HepG2 (cell line): ENCODE data around the gene FCHO1. TPM values are rescaled to one million over a fixed set of nuclear protein-coding genes. Genes with fewer than 3 reads are reported as not detected.

Source experiments
- CHD4 ChIP-seq: fragments of 200-600 bp; sonication (generic); IDR thresholded peaks from 2 replicates; pipeline ENCODE4 v1.7.0; 2017; ENCODE audit warnings: mild to moderate bottlenecking, low read length, borderline replicate concordance
- CREM ChIP-seq, 2 experiments: sonication (generic) in 1 of 2; formaldehyde crosslinking in 1 of 2; IDR thresholded peaks; 2 replicates each; pipeline versions ENCODE4 v1.4.0 to v1.6.1; 2016 to 2020; ENCODE audit warnings: antibody characterized with exemption in 1 of 2, mild to moderate bottlenecking in 1 of 2, missing genetic modification reagents in 1 of 2
- EZH2 ChIP-seq: conservative IDR thresholded peaks from 2 replicates; pipeline ENCODE4 v1.6.1; 2012; ENCODE audit warnings: mild to moderate bottlenecking, low read depth, low read length, moderate library complexity
- GATAD2A ChIP-seq: IDR thresholded peaks from 2 replicates; pipeline ENCODE4 v1.6.1; 2016
- GMEB1 ChIP-seq: sonication (generic); formaldehyde crosslinking; IDR thresholded peaks from 2 replicates; pipeline ENCODE4 v1.5.1; 2020; ENCODE audit warnings: missing genetic modification reagents, mild to moderate bottlenecking, borderline replicate concordance
- HNF1B ChIP-seq: sonication (generic); formaldehyde crosslinking; IDR thresholded peaks from 2 replicates; pipeline ENCODE4 v1.5.1; 2020; ENCODE audit warnings: mild to moderate bottlenecking, moderate library complexity, missing genetic modification reagents
- JARID2 ChIP-seq: sonication (generic); formaldehyde crosslinking; IDR thresholded peaks from 2 replicates; pipeline ENCODE4 v1.8.1; 2023; ENCODE audit warnings: missing genetic modification reagents, inconsistent platforms; ENCODE audit not compliant: insufficient replicate concordance
- NFYC ChIP-seq: IDR thresholded peaks from 2 replicates; pipeline ENCODE4 v1.6.1; 2016; ENCODE audit warnings: missing genetic modification reagents, missing compliant biosample characterization
- PITX1 ChIP-seq: sonication (generic); formaldehyde crosslinking; IDR thresholded peaks from 2 replicates; pipeline ENCODE4 v1.5.1; 2020; ENCODE audit warnings: mild to moderate bottlenecking, missing genetic modification reagents
- SPEN ChIP-seq: sonication (generic); formaldehyde crosslinking; IDR thresholded peaks from 2 replicates; pipeline ENCODE4 v1.5.1; 2020; ENCODE audit warnings: low read depth, mild to moderate bottlenecking, missing genetic modification reagents
- SRSF9 ChIP-seq: fragments of 200-400 bp; formaldehyde crosslinking; IDR thresholded peaks from 2 replicates; pipeline ENCODE4 v1.6.1; 2018; ENCODE audit warnings: borderline replicate concordance, mild to moderate bottlenecking, low read depth, low read length; ENCODE audit not compliant: insufficient read depth, poor library complexity, severe bottlenecking
- STAG1 ChIP-seq: sonication (generic); formaldehyde crosslinking; IDR thresholded peaks from 2 replicates; pipeline ENCODE4 v1.4.0; 2020; ENCODE audit warnings: missing genetic modification reagents
- STAT5B ChIP-seq: sonication (generic); formaldehyde crosslinking; IDR thresholded peaks from 2 replicates; pipeline ENCODE4 v1.4.0; 2020; ENCODE audit warnings: missing genetic modification reagents
- TBX2 ChIP-seq: sonication (generic); formaldehyde crosslinking; IDR thresholded peaks from 2 replicates; pipeline ENCODE4 v1.5.0; 2020; ENCODE audit warnings: missing genetic modification reagents, mild to moderate bottlenecking, borderline replicate concordance
- ZBTB44 ChIP-seq: sonication (generic); formaldehyde crosslinking; IDR thresholded peaks from 2 replicates; pipeline ENCODE4 v1.4.0; 2020; ENCODE audit warnings: missing genetic modification reagents
- ZNF205 ChIP-seq: IDR thresholded peaks from 2 replicates; pipeline ENCODE4 v1.6.1; 2018; ENCODE audit warnings: missing biosample characterization, missing genetic modification reagents
- ZNF547 ChIP-seq: sonication (generic); formaldehyde crosslinking; IDR thresholded peaks from 2 replicates; pipeline ENCODE4 v1.5.1; 2020; ENCODE audit warnings: mild to moderate bottlenecking, missing genetic modification reagents
- ZNF598 ChIP-seq: sonication (generic); formaldehyde crosslinking; IDR thresholded peaks from 2 replicates; pipeline ENCODE4 v1.5.1; 2020; ENCODE audit warnings: mild to moderate bottlenecking, missing genetic modification reagents, borderline replicate concordance
- ZNF747 ChIP-seq: sonication (generic); formaldehyde crosslinking; IDR thresholded peaks from 2 replicates; pipeline ENCODE4 v1.8.1; 2023; ENCODE audit warnings: missing genetic modification reagents, mild to moderate bottlenecking, borderline replicate concordance
- ZNF770 ChIP-seq: sonication (generic); formaldehyde crosslinking; IDR thresholded peaks from 2 replicates; pipeline ENCODE4 v1.5.0; 2020; ENCODE audit warnings: mild to moderate bottlenecking, missing genetic modification reagents
- polyA plus RNA-seq, 8 experiments: library from polyadenylated mRNA; depleted of rRNA in 3 of 8; stranded (reverse) in 7 of 8; unstranded in 1 of 8; fragments of >200 nt; fragmentation: Illumina TruSeq in 4 of 8; extraction: Trizol in 4 of 8; gene quantifications; 2 replicates each; pipeline versions ENCODE4 v1.2.1 to v1.2.3, GENCODE V29; 2011 to 2016; ENCODE audit warnings: low read depth in 4 of 8, missing spikeins in 1 of 8, mixed read lengths in 1 of 8; ENCODE audit not compliant: insufficient read depth in 1 of 8
- total RNA-seq, 5 experiments: library from RNA; depleted of rRNA; stranded (reverse); fragments of >200 nt; fragmentation: Illumina TruSeq; extraction: Trizol; gene quantifications; 2 replicates each; pipeline ENCODE4 v1.2.3, GENCODE V29; 2016; ENCODE audit warnings: low read depth in 1 of 5

FCHO1 gene
- total and polyA plus RNA-seq, 2 of the 13 experiments (the other 11 are each of a cell fraction or from before 2014, with no cell fraction given): 1.3 to 3.1 TPM

- TF ChIP-seq TBX2: peak; percentile 27; the same call in 1 of the 2 replicates
- TF ChIP-seq SPEN (CRISPR knock-in tag): 0 out of 2 replicates have a peak, but pooled peaks have one; percentile 28
- TF ChIP-seq HNF1B: peak; percentile 59; the same call in 1 of the 2 replicates
- no peak for TF ChIP-seq JARID2 (CRISPR knock-in tag)
- TF ChIP-seq ZNF205 (CRISPR knock-in tag): peak; percentile 70; the same call in 1 of the 2 replicates
- no peak for TF ChIP-seq EZH2
- TF ChIP-seq ZNF747 (CRISPR knock-in tag): 0 out of 2 replicates have a peak, but pooled peaks have one; percentile 58
- no peak for TF ChIP-seq NFYC (CRISPR knock-in tag)
- no peak for TF ChIP-seq GATAD2A (CRISPR knock-in tag)
- TF ChIP-seq ZNF547 (CRISPR knock-in tag): 0 out of 2 replicates have a peak, but pooled peaks have one; percentile 41
- no peak for TF ChIP-seq CREM (IDR thresholded peaks at IDR 0.05)
- TF ChIP-seq CREM (CRISPR knock-in tag; IDR thresholded peaks at IDR 0.05): no peak
- TF ChIP-seq STAG1 (CRISPR knock-in tag): no peak
- no peak for TF ChIP-seq ZBTB44 (CRISPR knock-in tag)
- TF ChIP-seq CHD4: peak; percentile 79
- peak; percentile 67; the same call in 1 of the 2 replicates for TF ChIP-seq ZNF770
- no peak for TF ChIP-seq SRSF9
- TF ChIP-seq PITX1: 0 out of 2 replicates have a peak, but pooled peaks have one; percentile 0
- no peak for TF ChIP-seq ZNF598
- TF ChIP-seq GMEB1 (CRISPR knock-in tag): peak; percentile 48; the same call in 1 of the 2 replicates
- no peak for TF ChIP-seq STAT5B
Observed at GRCh38 chr19:17751103-17751911, at the start of gene FCHO1 (continued).
